HG02571 (cell line): Measurements from ENCODE around the gene IMP3.

Experiments
- ATAC-seq: cut with Tn5 transposase; IDR thresholded peaks from one replicate; pipeline ENCODE4 v1.9.1; 2021; ENCODE audit warnings: mild to moderate bottlenecking, moderate library complexity; ENCODE audit not compliant: unreplicated experiment

IMP3 gene

GRCh38 chr15:75672646-75673425 lies 32.8 kb upstream of the IMP3 start:
- no peak for ATAC-seq

GRCh38 chr15:75671730-75672602 lies 31.9 kb upstream of the IMP3 start:
- no peak for ATAC-seq

GRCh38 chr15:75669879-75670212 lies 29.8 kb upstream of the IMP3 start:
- ATAC-seq = no peak

GRCh38 chr15:75669191-75669878 lies 29.3 kb upstream of the IMP3 start:
- ATAC-seq = no peak

GRCh38 chr15:75666823-75667501 lies 26.9 kb upstream of the IMP3 start:
- ATAC-seq = no peak

GRCh38 chr15:75663931-75664421 lies 24.0 kb upstream of the IMP3 start:
- ATAC-seq = no peak

GRCh38 chr15:75662823-75663519 lies 22.9 kb upstream of the IMP3 start:
- no peak for ATAC-seq

GRCh38 chr15:75661756-75662140 lies 21.7 kb upstream of the IMP3 start:
- ATAC-seq = no peak

- no peak for ATAC-seq
Observed at GRCh38 chr15:75661100-75661755, 21.2 kb upstream of the IMP3 start.

- ATAC-seq = no peak
Observed at GRCh38 chr15:75659928-75660645, 20.1 kb upstream of the IMP3 start.

GRCh38 chr15:75659141-75659771 lies 19.2 kb upstream of the IMP3 start:
- no peak for ATAC-seq

- no peak for ATAC-seq
Observed at GRCh38 chr15:75656813-75657212, 16.8 kb upstream of the IMP3 start.

- no peak for ATAC-seq
Observed at GRCh38 chr15:75656331-75656730, 16.3 kb upstream of the IMP3 start.

- ATAC-seq = no peak
Observed at GRCh38 chr15:75655931-75656330, 15.9 kb upstream of the IMP3 start.

- ATAC-seq = no peak
Observed at GRCh38 chr15:75654201-75654907, 14.3 kb upstream of the IMP3 start.

- ATAC-seq = no peak
Observed at GRCh38 chr15:75653347-75653913, 13.4 kb upstream of the IMP3 start.

- no peak for ATAC-seq
Observed at GRCh38 chr15:75651810-75652543, 12.0 kb upstream of the IMP3 start.
